ENCODE data around the gene HECTD3.

DNA sequence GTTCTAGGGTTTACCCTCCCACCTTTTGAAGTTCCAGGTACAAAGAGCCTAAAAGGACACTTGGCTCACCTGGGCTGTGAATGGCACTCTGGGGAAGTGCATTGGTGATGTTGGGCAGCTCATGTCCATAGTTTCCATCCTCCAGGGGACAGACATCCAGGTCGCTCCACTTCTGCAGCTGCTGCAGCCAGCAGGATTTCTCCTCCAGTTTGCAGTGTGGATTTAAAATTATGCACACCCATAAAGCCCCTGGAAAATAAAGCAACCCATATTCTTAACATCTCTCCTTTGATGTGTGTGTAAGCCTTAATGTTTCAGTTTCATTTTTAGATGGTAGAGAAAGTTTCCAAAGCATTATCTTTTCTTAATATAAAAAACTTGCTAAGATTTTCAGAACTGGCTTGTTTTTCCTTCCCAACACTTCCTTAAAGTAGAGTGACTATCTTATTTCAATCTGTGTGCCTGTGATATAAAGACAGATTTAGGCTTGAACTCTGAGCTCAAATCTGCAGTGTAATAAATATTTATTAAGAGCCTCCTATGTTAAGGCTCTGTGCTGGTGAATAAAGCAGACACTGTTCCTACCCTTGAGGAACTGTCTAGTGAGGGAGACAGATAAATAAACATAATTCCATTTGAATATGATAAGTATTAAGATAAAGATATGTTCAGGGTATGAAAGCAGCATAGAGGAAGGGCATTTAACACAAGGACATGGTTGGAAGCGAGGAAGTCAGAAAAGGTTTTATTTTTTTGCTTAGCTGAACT lies 40.1 kb upstream of the HECTD3 start:
- TF ChIP-seq POLR2A (IDR thresholded peaks at IDR 0.05; ENCODE audit: low read depth, low read length) = no peak
- no peak for TF ChIP-seq SPI1 (IDR thresholded peaks at IDR 0.05; ENCODE audit: low read depth, low read length)
- no peak for TF ChIP-seq POLR2AphosphoS5 (IDR thresholded peaks at IDR 0.05; ENCODE audit: low read depth, low read length)
- TF ChIP-seq PAX5 (IDR thresholded peaks at IDR 0.05; ENCODE audit: insufficient read depth, low read length, severe bottlenecking) = no peak
- TF ChIP-seq TAF1 (IDR thresholded peaks at IDR 0.05; ENCODE audit: low read depth, low read length) = no peak
